Measurements from ENCODE around the gene XRCC6.
"Not testable (repeated sequence)": the region's sequence is repeated elsewhere in the genome, so short reads cannot be mapped to it uniquely, and the experiment has no call there.

The XRCC6 gene

DNA sequence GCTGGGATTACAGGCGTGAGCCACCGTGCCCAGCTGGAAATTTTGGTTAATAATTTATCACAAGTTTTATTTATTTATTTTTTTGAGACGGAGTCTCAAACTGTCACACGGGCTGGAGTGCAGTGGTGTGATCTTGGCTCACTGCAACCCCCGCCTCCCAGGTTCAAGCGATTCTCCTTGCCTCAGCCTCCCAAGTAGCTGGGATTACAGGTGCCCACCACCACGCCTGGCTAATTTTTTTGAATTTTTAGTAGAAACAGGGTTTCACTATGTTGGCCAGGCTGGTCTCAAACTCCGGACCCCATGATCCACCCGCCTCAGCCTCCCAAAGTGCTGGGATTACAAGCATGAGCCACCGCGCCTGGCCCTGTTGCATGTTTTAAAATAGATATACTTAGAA lies 65.8 kb downstream of the XRCC6 start:
- DNase-seq (ENCODE audit: low read depth in 2 of 2): not testable (repeated sequence)

DNA sequence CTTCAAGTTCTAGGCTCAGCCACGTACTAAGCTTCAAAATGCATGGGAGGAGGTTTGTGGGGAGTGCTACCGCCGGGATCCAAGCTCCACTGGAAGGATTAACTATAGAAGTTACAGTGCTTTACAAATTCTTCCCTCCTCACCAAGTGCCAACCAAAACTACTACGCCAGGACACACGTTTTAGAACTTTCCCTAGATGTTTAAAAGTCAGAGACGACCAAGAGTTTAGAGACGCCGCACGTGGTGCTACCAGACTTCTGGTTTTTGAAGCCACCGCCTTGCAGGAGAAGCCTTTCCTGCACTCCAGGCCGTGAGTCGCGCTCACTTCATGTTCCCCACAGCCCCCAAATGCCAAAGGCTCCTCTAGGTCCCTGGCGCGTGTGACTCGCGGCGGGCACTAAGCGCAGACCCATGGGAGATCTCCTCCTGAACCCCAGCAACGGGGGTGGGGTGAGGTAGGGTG lies 66.8 kb downstream of the XRCC6 start:
- DNase-seq (ENCODE audit: low read depth in 2 of 2): no peak

DNA sequence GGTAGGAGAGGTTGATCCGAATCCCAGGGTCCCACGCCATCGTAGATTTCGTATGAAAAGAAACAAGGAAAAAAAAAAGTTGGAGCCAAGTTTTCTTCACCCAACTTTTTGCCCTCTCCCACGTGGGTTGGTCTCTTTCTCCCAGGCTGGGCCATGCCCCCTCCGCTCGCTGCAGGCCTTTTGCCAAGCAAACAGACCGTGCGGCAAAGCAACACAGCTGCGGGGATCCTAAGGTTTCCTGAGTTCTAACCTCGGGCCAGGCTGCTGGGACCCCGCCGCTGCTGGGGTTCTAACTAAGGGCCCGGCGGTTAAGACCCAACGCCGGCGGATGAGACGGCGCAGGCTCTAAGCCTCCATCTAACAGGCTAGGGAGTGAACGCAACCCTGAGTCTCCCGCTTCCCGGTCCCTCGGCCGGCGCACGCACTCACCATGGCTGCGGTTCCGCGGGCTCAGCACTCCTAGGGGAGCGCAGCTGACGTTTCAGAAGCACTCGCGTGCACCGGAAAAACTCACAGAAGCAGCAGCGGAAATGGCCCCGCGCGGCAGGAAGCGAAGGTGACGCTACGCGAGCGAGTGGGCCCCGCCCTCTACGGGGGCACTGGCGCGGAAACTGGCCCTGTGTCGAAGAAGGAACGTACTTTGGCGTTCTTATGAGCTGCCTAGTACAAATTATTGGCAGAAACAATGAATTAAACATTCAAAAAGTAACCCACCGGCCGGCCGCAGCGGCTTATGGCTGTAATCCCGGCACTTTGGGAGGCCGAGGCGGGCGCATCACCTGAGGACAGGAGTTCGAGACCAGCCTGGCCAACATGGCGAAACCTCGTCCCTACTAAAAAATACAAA lies 67.5 kb downstream of the XRCC6 start, which contains the start of gene SNU13:
Gene SNU13, minus strand, starts transcription at position 503 of the 847 bp plus-strand sequence. Its CDS starts 71 bp downstream, at position 432.
- peak; percentile 85 to 89 for DNase-seq (ENCODE audit: low read depth in 2 of 2)

DNA sequence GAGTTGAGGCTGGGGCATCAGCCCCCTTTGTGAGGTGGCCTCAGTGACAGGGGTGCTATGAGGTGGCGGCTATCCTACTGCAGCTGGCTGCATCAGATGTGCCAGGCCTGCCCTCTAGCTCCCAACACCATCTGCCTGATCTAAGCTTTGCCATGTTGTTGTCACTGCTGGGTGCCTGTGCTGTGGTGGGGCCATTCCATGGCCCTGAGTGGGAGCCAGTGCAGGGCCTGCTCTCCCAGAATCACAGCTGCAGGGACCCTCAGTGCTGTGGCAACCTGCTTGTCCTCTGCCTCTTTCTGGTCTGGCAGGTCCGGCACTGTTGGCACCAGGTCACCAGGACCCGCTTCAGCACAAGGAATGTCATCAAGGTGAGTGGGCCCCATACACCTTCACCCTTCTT lies 69.4 kb downstream of the XRCC6 start:
- no peak for DNase-seq (ENCODE audit: low read depth in 2 of 2)

DNA sequence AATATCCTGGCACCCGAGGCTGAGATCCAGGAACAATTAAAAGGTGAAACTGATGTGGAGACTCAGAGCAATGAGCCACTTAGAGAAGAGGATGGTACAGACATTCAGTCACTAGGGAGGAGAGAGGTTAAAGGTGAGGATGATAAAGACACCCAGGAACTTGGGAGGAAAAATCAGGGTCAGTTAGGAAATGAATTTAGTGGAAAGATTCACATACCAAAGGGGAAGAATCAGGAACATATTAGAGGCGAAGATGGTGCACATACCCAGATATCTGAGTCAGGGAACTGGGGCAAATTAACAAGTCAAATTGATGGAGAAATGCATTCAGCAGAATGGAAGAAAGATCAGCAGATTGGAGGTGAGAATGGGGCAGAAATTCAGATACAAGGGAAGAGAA lies 74.1 kb downstream of the XRCC6 start:
- no peak for DNase-seq (ENCODE audit: low read depth in 2 of 2)

DNA sequence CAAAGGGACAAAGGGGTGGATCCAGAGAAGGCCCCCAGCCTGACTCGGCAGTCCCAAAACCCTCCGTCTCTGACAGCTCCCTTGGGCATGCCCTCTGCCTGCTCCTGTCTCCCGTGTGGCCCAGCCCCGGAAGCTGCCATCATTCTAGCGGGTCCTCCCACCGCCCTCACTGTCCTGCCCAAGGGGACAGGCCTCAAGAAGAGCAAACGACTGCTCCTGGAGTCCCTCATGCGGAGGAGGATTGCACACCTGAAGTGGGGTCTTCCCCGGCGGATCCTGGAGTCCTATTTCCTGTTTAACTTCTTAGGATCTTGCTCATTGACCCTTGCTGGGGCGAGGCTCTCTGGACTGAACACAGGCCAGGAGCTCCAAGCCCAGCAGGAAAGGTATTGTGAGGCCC lies 75.6 kb downstream of the XRCC6 start:
- DNase-seq (ENCODE audit: low read depth in 2 of 2): no peak

DNA sequence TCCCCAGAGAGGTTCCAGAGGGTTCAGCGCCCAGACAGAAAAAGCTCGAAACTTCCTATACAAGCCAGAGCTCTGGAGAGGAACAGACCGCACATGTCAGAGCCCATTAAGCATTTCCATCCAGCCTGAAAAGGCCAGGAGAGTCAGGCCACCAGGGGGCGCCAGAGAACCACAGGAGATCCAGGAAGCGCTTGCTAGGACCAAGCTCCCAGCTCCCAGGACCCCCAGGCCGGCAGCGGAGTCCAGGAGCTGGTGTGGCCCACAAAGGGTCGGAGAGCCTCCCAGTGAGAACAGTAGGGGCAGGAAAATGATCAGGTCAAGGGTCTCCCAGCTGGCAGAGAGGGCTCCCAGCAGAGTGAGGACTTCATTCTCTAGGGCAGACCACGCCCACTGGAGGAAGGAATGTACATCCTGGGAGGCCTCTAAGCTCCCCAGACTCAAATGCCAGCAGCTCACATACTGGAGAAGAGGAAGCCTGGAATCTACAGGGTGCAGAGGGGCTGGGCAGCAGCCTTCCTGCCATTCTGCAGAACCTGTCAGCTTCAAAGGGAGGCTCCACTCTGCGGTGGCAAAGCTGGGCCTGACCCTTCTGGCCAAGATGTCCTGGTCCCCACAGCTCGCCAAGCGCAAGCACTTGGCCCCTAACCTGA lies 76.2 kb downstream of the XRCC6 start:
- DNase-seq (ENCODE audit: low read depth in 2 of 2): peak; percentile 79 to 85

DNA sequence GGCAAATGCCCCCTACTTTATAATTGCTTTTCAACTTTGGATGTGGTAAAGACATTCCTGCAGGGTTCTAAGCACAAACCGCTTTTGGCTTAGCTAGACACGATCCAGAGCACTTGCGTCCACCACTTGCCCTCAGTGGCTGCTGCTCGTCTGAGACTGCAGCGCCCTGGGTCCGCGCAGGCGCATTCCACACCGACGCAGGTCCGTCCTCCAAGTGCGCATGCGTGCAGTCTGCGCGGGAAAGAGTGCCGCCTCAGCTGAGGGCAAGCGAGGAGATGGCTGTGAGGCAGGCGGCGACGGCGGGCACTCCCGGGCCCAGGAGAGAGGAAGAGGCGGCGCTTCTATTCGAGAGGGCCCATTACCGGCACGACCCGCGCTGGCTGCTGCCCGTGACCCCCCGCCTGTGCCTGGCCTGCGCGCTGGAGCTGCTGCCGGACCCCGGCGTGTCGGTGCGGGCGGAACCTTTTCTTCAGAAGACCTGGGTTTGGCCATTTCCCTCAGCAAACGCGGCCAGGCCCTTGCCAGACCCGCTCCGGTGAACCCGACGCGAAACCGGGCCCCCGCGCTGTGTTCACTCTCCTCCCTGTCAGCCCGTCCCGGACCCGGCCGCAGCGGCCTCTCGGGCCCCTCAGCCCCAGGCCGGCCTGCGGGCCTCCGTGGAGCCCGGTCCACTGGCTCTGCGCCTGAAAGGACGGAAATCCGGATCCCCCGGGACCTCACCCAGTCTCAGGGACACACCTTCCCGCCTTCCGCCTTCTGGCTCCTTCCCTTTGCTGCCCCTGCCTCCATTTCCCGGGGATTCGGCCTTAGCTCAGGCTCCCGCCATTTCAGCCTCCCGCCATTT lies 78.4 kb downstream of the XRCC6 start, which contains the start of gene MEI1:
Gene MEI1, plus strand, starts transcription at position 240 of the 844 bp plus-strand sequence. Its CDS starts 36 bp downstream, at position 276.
- DNase-seq (ENCODE audit: low read depth in 2 of 2): peak; percentile 78 to 83

DNA sequence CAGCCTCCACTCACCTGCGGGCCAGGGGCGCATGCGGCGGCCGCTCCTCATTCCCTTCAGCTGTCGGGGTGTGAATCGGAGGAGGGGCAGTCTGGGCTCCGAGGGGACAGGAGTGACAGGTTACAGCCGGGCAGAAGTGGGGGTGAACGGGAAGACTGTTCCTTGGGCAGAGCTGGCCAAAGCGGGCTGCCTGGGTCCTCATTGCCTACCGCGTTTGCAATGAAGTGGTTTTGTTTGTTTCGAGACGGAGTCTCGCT lies 78.9 kb downstream of the XRCC6 start:
- DNase-seq (ENCODE audit: low read depth in 2 of 2): no peak

DNA sequence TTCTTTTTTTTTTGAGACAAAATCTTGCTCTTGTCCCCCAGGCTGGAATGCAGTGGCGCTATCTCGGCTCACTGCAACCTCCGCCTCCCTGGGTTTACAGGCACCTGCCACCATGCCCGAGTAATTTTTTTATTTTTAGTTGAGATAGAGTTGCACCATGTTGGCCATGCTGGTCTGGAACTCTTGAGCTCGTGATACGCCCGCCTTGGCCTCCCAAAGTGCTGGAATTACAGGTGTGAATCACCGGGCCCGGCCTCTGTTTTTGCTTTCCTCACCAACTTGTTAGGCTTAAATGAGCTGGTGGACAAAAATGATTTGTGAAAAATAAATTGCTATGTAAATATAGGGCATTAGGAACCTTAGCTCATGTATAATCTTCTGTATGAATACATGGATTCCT lies 81.7 kb downstream of the XRCC6 start:
- no peak for DNase-seq (ENCODE audit: low read depth in 2 of 2)

DNA sequence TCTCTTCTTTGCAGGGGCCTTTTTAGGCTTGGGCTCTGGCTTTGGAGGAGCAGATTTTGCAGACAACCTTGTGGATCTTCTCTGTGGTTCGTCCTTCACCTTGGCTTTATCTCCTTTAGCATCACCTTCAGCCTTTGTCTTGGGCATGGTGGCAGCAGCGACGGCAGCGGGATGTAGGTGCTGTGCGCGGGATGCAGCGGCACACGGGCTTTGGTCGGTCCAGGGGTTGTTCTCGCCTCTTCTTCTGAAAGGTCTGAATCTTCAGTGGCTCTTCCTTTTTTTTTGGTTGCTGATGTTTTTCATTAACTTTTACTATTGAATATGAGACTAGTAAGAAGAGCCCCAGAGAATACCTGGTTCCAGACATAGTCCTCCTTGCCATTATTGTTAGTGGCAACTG lies 88.2 kb downstream of the XRCC6 start:
- no peak for DNase-seq (ENCODE audit: low read depth in 2 of 2)

DNA sequence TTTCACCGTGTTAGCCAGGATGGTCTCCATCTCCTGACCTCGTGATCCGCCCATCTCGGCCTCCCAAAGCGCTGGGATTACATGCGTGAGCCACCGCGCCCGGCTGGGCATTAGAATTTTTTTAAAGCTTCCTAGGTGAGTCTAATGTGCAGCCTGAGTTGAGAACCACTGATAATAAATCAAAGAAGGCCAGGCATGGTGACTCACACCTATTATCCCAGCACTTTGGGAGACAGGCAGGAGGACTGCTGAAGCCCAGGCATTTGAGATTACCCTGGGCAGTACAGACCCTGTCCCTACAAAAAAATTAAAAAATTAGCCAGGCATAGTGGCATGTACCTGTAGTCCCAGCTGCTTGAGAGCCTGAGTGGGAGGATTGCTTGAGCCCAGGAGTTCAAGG lies 91.9 kb downstream of the XRCC6 start:
- no peak for DNase-seq (ENCODE audit: low read depth in 2 of 2)
